Measurements from ENCODE around the gene HYAL3. TPM values are rescaled to one million over a fixed set of nuclear protein-coding genes. Genes with fewer than 3 reads are reported as not detected.

Gene HYAL3
- total RNA-seq, 2 experiments from 2014 or later = 2.7 to 3.5 TPM

DNA sequence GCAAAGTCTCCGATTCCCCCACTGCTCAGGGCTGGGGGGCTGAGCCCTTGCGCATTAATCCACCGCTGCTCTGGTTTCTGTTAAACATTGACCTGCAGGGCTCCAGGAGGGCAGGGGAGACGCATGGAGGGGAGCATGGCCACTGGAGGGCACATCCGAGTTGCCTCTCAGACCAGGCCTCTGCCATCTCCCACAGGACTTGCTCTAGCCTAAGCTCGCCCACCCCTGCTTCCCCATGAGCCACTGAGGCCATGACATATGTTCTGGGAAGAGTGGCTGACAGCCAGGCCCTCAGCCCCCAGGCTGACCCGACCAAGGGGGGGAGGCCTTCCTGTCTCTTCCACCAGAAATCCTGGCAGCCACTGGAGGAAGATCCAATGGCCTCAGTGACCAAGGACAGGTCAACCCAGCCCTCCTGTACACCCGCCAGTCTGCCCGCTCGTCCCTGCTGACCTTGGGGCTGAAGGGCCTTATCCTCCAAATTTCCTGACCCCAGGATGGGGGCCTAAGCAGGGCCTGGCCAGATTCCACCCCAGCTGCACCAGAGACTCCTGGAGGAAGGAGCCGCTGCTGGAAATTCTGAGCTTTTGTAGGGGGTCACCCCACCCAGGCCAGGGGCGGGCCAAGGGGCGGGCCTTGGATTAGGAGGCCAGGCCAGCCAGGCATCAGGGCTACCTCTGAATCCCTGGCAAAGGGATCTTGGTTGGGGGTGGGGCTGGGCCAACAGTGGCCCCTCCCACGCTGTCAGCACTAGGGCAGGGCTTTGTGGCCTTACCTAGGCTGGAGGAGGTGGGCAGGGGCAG, 4.0 kb upstream of the HYAL3 start, which contains the start of gene HYAL1:
HYAL1 (minus strand) TSS at position 562 of the 803 bp plus-strand sequence. CDS start 618 bp downstream, outside the sequence.
- Histone ChIP-seq H3K36me3 (ENCODE audit: insufficient read depth, low read length) (no peaks in the 10 kb centered on the region), H3K4me2 (ENCODE audit: low read length) (no peak within 1 kb of the TSS), H3K27ac (ENCODE audit: low read depth, low read length, poor library complexity, severe bottlenecking) (no peak within 1 kb of the TSS), H3K9me2 (ENCODE audit: insufficient read depth, low read length) (no peaks in the 10 kb centered on the region), H3K9me3 (ENCODE audit: low read length) (0 out of 2 replicates have a peak, but pooled peaks cover 5% of the 10 kb centered on the region), H2AFZ (ENCODE audit: low read length) (no peak within 1 kb of the TSS), H3K4me3 (ENCODE audit: low read depth, low read length, poor library complexity, severe bottlenecking) (no peak within 1 kb of the TSS), H4K20me1 (ENCODE audit: insufficient read depth, low read length) (no peaks in the 10 kb centered on the region), H3K79me2 (ENCODE audit: insufficient read depth, low read depth, low read length) (no peaks in the 10 kb centered on the region), H3K4me1 (ENCODE audit: insufficient read depth, low read length, poor library complexity, severe bottlenecking) (peaks cover 14% of the 10 kb centered on the region)
- ChIA-PET POLR2A (no interaction called here), CTCF (ENCODE audit: unreplicated experiment) (no interaction called here)
- no peak for DNase-seq (ENCODE audit: low spot score)
- TF ChIP-seq, protein P1, sequence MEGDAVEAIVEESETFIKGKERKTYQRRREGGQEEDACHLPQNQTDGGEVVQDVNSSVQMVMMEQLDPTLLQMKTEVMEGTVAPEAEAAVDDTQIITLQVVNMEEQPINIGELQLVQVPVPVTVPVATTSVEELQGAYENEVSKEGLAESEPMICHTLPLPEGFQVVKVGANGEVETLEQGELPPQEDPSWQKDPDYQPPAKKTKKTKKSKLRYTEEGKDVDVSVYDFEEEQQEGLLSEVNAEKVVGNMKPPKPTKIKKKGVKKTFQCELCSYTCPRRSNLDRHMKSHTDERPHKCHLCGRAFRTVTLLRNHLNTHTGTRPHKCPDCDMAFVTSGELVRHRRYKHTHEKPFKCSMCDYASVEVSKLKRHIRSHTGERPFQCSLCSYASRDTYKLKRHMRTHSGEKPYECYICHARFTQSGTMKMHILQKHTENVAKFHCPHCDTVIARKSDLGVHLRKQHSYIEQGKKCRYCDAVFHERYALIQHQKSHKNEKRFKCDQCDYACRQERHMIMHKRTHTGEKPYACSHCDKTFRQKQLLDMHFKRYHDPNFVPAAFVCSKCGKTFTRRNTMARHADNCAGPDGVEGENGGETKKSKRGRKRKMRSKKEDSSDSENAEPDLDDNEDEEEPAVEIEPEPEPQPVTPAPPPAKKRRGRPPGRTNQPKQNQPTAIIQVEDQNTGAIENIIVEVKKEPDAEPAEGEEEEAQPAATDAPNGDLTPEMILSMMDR (conservative IDR thresholded peaks at IDR 0.05; ENCODE audit: low read length) = no peak
- TF ChIP-seq EZH2phosphoT487 (IDR thresholded peaks at IDR 0.05; ENCODE audit: borderline replicate concordance, low read depth, low read length) = no peak
- intact Hi-C loops (cut with micrococcal nuclease; ENCODE audit: unreplicated experiment) = no loop called here
- BruUV-seq (replicated peaks) = no TSS peak

DNA sequence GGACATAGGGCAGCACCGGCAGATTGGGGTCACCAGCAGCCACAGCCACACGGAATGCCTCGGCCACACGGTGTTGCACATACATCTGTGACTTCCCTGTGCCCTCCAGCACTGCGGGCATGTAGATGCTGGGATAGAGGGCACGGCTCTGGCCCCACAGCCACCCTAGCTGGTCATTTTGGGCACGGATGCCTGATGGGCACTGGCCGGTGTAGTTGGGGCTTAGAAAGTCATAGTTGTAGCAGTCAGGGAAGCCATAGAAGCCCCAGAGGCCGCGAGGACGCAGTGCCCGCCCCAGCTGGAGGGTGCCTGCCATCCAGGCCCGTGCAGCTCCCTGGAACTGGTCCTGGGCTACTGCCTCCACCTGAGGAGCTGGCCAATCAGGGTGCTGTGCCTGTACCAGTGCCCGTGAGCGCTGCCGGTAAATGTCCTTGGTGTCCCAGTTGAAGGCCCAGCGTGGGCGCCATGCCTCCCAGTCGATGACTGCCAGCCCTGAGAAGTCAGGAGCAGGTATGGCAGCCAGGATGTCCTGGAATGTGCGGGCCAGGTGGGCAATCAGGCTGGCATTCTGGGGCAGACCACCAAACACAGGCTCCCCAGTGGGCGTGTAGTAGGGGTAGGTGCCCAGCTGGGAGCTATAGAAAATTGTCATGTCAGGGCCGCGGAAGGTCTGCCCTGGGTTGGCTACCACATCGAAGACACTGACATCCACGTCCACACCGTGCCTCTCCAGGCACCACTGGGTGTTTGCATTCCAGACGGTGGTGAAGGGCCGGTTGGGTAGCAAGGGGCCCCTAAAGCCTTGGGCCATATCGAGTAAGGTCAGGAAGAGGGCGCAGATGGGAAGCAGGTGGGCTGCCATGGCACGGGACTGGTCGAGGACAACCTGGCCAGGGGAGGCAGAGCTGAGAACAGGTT, 3.1 kb upstream of the HYAL3 start:
- POLR2A ChIA-PET = no interaction called here
- Histone ChIP-seq H3K27ac (ENCODE audit: low read depth, low read length, poor library complexity, severe bottlenecking) (no peak overlapping the region), H3K4me2 (ENCODE audit: low read length) (no peak overlapping the region), H4K20me1 (ENCODE audit: insufficient read depth, low read length) (no peaks in the 10 kb centered on the region), H3K9me2 (ENCODE audit: insufficient read depth, low read length) (no peaks in the 10 kb centered on the region), H2AFZ (ENCODE audit: low read length) (no peak overlapping the region), H3K36me3 (ENCODE audit: insufficient read depth, low read length) (no peaks in the 10 kb centered on the region), H3K9me3 (ENCODE audit: low read length) (0 out of 2 replicates have a peak, but pooled peaks cover 3% of the 10 kb centered on the region), H3K4me3 (ENCODE audit: low read depth, low read length, poor library complexity, severe bottlenecking) (no peak overlapping the region), H3K4me1 (ENCODE audit: insufficient read depth, low read length, poor library complexity, severe bottlenecking) (peaks cover 19% of the 10 kb centered on the region), H3K79me2 (ENCODE audit: insufficient read depth, low read depth, low read length) (no peaks in the 10 kb centered on the region)
- no peak for TF ChIP-seq EZH2phosphoT487 (IDR thresholded peaks at IDR 0.05; ENCODE audit: borderline replicate concordance, low read depth, low read length)
- TF ChIP-seq, protein P1 (conservative IDR thresholded peaks at IDR 0.05; ENCODE audit: low read length) = no peak
- BruUV-seq (replicated peaks) = no TSS peak
- CTCF ChIA-PET (ENCODE audit: unreplicated experiment) = no interaction called here
- no peak for DNase-seq (ENCODE audit: low spot score)
- intact Hi-C loops (cut with micrococcal nuclease; ENCODE audit: unreplicated experiment) = no loop called here
